ENCODE measurements around the gene ATP5MC2.
A peak's percentile ranks its signal among the peaks of the same experiment; 100 is the strongest.

The ATP5MC2 gene

DNA sequence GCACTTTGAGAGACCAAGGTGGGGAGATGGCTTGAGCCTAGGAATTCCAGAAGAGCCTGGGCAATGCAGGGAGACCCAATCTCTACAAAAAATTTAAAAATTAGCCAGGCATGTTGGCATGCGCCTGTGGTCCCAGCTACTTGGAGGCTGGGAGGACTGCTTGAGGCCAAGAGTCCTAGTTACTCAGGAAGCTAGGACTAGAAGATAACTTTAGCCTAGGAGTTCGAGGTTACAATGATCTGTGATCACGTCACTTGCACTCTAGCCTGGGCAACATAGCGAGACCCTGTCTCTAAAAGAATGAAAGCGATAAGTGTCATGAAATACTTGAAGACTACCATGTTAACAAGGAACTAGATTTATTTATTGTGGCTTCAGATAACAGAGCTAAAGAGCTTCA lies 53.2 kb downstream of the ATP5MC2 start:
- no peaks in the 10 kb centered on the region for H3K9me2 ChIP-seq (ENCODE audit: low read depth, low read length)
- H3K27ac ChIP-seq (ENCODE audit: low read depth, low read length, poor library complexity, severe bottlenecking) = peak overlapping the region; percentile 75
- peak overlapping the region; percentile 92 for H3K4me2 ChIP-seq (ENCODE audit: low read length)
- no peaks in the 10 kb centered on the region for H3K9me3 ChIP-seq (ENCODE audit: low read length)
- H3K36me3 ChIP-seq (ENCODE audit: insufficient read depth, low read length) = no peaks in the 10 kb centered on the region
- peak overlapping the region; percentile 93 for H3K4me3 ChIP-seq (ENCODE audit: low read depth, low read length, poor library complexity, severe bottlenecking)
- no peaks in the 10 kb centered on the region for H3K27me3 ChIP-seq (ENCODE audit: insufficient read depth, low read length)
- H3K79me2 ChIP-seq (ENCODE audit: insufficient read depth, low read length) = peaks cover 38% of the 10 kb centered on the region
- no peaks in the 10 kb centered on the region for H4K20me1 ChIP-seq (ENCODE audit: insufficient read depth, low read length)
- H2AFZ ChIP-seq (ENCODE audit: low read length) = no peak overlapping the region
- H3K4me1 ChIP-seq (ENCODE audit: insufficient read depth, low read length, severe bottlenecking) = peaks cover 62% of the 10 kb centered on the region
- peaks cover 6% of the 10 kb centered on the region; the same call in 1 of the 2 replicates for H3F3A ChIP-seq (ENCODE audit: insufficient read depth, low read length)
- TF ChIP-seq EZH2 (IDR thresholded peaks at IDR 0.05; ENCODE audit: borderline replicate concordance, low read length) (no peak), CTCF (IDR thresholded peaks at IDR 0.05; ENCODE audit: low read length) (no peak)
- no peak overlapping the region; the same call in 1 of the 2 replicates for H3K9ac ChIP-seq (ENCODE audit: low read length)

DNA sequence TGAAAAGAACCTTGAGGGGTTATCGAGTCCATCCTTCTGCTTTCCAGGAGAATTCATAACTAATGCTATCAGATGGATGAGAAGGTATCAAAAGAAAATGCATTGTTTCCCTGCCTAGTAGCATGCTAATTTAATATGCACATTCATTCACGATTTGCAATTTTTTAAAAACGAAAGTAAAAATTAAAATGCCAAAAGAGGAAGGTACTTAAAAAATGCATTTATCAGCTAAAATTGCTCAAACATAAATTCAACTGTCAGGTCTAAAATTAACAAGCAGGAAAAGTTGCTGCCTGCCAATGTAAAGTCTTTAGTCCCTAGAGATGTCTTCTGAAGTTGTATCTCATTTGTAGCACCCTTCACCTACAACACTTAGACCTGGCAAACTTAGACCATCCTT lies 57.6 kb downstream of the ATP5MC2 start:
- no peaks in the 10 kb centered on the region for H3F3A ChIP-seq (ENCODE audit: insufficient read depth, low read length)
- no peak for TF ChIP-seq EZH2 (IDR thresholded peaks at IDR 0.05; ENCODE audit: borderline replicate concordance, low read length)
- TF ChIP-seq CTCF (IDR thresholded peaks at IDR 0.05; ENCODE audit: low read length) = no peak
- H2AFZ ChIP-seq (ENCODE audit: low read length) = no peak overlapping the region
- peak overlapping the region; percentile 73 for H3K27ac ChIP-seq (ENCODE audit: low read depth, low read length, poor library complexity, severe bottlenecking)
- peak overlapping the region; percentile 79 for H3K4me2 ChIP-seq (ENCODE audit: low read length)
- H3K36me3 ChIP-seq (ENCODE audit: insufficient read depth, low read length) = no peaks in the 10 kb centered on the region
- no peaks in the 10 kb centered on the region for H3K27me3 ChIP-seq (ENCODE audit: insufficient read depth, low read length)
- no peaks in the 10 kb centered on the region for H3K9me3 ChIP-seq (ENCODE audit: low read length)
- peaks cover 14% of the 10 kb centered on the region for H3K79me2 ChIP-seq (ENCODE audit: insufficient read depth, low read length)
- H4K20me1 ChIP-seq (ENCODE audit: insufficient read depth, low read length) = no peaks in the 10 kb centered on the region
- H3K9ac ChIP-seq (ENCODE audit: low read length) = peak overlapping the region; percentile 50
- peaks cover 34% of the 10 kb centered on the region for H3K4me1 ChIP-seq (ENCODE audit: insufficient read depth, low read length, severe bottlenecking)
- no peaks in the 10 kb centered on the region for H3K9me2 ChIP-seq (ENCODE audit: low read depth, low read length)
- peak overlapping the region; percentile 44 for H3K4me3 ChIP-seq (ENCODE audit: low read depth, low read length, poor library complexity, severe bottlenecking)

DNA sequence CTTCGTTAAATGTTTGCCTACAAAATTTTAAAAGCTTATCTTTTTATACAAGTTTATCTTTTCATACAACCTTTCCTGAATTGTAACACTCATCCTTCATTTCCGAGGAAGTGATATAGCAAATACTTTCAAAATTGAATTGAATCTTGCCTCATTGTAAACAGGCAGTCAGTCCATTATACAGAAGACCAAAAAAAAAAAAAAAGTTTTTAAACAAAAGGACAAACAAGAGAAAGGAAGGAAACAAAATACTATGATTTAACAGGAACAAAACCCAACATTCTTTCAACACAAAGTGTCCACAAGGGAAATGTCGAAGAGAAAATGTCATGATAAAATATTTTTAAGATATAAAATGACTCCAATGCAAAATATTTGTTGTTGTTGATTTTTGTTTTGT lies 58.2 kb downstream of the ATP5MC2 start:
- no peaks in the 10 kb centered on the region for H3K27me3 ChIP-seq (ENCODE audit: insufficient read depth, low read length)
- no peak overlapping the region for H2AFZ ChIP-seq (ENCODE audit: low read length)
- peak overlapping the region; percentile 79 for H3K4me2 ChIP-seq (ENCODE audit: low read length)
- peak overlapping the region; percentile 73 for H3K27ac ChIP-seq (ENCODE audit: low read depth, low read length, poor library complexity, severe bottlenecking)
- peak overlapping the region; percentile 44 for H3K4me3 ChIP-seq (ENCODE audit: low read depth, low read length, poor library complexity, severe bottlenecking)
- peak overlapping the region; percentile 50 for H3K9ac ChIP-seq (ENCODE audit: low read length)
- H3K9me2 ChIP-seq (ENCODE audit: low read depth, low read length) = no peaks in the 10 kb centered on the region
- peaks cover 4% of the 10 kb centered on the region; the same call in 1 of the 2 replicates for H3K36me3 ChIP-seq (ENCODE audit: insufficient read depth, low read length)
- TF ChIP-seq EZH2 (IDR thresholded peaks at IDR 0.05; ENCODE audit: borderline replicate concordance, low read length) (no peak), CTCF (IDR thresholded peaks at IDR 0.05; ENCODE audit: low read length) (no peak)
- H3F3A ChIP-seq (ENCODE audit: insufficient read depth, low read length) = no peaks in the 10 kb centered on the region
- H3K79me2 ChIP-seq (ENCODE audit: insufficient read depth, low read length) = peaks cover 9% of the 10 kb centered on the region
- H3K9me3 ChIP-seq (ENCODE audit: low read length) = no peaks in the 10 kb centered on the region
- no peaks in the 10 kb centered on the region for H4K20me1 ChIP-seq (ENCODE audit: insufficient read depth, low read length)
- peaks cover 28% of the 10 kb centered on the region for H3K4me1 ChIP-seq (ENCODE audit: insufficient read depth, low read length, severe bottlenecking)
